Limb (tissue), 2 donors: ENCODE data around the gene NAMPT.
"Not testable (repeated sequence)": the region's sequence is repeated elsewhere in the genome, so short reads cannot be mapped to it uniquely, and the experiment has no call there.

Experiments
- DNase-seq, 2 donors: peaks; one replicate each; pipeline ENCODE4 v3.0.0-alpha.2; 2016; ENCODE audit errors: extremely low spot score in 2 of 2

Gene NAMPT

DNA sequence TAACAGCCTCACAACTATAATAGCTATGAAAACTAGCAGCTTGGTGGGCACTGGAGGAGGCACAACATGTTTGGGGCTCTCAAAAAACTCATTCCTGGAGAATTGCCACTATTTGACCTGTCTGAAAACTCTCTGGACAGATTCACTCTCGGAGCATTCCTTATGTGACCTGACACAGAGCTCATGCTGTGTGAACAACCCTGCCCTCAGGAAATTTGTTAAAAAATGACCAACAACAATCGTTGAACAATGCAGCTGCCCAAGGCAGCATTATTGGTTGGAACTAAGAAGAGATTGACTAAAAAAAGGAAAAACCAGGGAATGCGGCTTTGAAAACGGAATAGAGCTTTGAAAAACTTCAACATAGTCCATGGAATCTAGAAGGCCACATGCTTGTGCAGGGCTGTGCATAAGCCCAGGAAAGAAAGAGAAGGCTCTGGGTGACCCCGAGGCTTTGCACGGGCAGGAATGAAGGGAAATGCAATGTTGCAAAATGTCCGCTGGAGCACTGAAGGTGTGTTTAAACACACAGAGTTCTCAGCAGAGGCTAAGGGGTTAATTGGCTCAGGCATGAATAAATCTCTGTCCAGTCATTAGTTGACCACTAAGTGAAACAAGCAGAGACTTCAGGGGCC lies 52.8 kb downstream of the NAMPT start:
- no peak for DNase-seq

DNA sequence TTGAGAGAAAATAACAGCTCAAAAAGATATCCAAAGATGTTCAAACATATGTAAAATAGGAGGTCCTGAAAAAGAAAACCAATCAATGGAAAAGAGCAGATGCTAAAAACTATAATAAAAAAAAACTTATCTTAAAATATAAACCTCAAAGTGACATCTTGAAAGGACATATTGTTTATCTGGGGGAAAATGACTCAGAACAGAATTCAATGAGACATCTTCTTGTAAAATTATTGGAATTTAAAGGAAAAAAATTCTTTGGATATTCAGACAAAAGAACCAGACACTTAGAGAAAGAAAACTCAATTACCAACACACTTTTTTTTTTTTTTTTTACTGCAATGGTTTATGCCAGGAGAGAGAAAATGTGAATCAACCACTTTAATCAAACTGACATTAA lies 58.9 kb downstream of the NAMPT start:
- DNase-seq, result no peak

DNA sequence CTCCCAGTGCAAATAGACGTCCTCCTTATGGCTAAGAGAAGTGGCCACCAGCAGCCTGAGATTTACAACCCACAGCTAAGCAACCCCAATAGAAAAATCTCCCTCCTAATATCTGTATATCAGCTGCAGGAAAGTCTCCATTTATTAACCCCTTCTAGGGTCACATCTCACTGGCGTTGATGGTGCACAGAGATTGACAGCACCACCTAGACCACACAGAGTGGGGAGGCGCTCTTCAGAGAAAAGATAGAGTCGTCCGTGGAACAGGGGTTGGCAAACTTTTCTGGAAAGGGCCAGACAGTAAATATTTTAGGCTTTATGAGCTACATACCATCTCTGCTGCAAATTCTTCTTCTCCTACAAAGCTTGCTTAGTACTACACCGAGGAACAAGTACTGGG lies 60.0 kb downstream of the NAMPT start:
- DNase-seq, result no peak

- DNase-seq, result no peak
Observed at GRCh38 chr7:106223156-106223555, 61.6 kb downstream of the NAMPT start.

- no peak for DNase-seq
Observed at GRCh38 chr7:106222545-106222944, 62.2 kb downstream of the NAMPT start.

GRCh38 chr7:106220307-106220706 lies 64.5 kb downstream of the NAMPT start:
- DNase-seq, result no peak

DNA sequence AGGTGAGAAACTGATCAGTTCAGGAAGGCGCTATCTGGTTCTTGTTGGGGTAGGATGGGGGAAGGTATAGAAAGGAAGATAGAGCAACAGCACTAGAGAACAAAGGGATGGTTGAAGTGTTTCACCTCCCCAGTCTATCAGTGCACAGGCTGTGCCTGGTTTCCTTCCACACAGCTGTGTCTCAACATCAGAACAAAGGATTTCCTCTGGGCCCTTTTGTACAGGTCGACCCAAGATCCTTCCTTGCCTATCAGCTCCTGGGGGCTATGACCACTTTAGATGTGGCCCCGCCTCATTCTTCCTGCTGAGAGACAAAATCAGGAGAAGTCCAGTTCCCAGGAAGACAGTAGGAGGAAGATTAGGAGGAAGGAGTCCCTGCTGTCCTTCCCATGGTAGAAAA lies 65.6 kb downstream of the NAMPT start:
- DNase-seq, result no peak

DNA sequence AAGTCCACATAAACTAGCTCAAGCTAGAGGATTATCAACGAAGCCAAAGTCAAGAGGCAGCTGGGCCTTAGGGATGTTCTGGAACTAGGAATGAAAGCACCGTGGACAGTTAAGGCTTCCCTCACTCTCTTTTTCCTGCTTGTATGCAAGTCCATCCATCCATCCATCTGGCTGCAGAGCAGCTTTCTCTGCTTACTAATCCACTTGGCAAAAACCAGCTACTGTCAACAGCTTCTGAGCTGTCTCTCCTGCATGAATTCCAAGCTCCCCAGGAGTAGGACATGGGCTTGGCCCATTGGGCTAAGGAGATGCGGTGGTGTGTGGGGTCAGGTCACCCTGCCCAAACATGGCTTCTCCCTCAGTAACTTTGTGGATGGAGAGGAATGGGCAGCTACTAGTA lies 66.2 kb downstream of the NAMPT start:
- DNase-seq, result no peak

- no peak for DNase-seq
Observed at GRCh38 chr7:106216923-106217542, 67.8 kb downstream of the NAMPT start.

- no peak for DNase-seq
Observed at GRCh38 chr7:106216517-106216922, 68.3 kb downstream of the NAMPT start.

DNA sequence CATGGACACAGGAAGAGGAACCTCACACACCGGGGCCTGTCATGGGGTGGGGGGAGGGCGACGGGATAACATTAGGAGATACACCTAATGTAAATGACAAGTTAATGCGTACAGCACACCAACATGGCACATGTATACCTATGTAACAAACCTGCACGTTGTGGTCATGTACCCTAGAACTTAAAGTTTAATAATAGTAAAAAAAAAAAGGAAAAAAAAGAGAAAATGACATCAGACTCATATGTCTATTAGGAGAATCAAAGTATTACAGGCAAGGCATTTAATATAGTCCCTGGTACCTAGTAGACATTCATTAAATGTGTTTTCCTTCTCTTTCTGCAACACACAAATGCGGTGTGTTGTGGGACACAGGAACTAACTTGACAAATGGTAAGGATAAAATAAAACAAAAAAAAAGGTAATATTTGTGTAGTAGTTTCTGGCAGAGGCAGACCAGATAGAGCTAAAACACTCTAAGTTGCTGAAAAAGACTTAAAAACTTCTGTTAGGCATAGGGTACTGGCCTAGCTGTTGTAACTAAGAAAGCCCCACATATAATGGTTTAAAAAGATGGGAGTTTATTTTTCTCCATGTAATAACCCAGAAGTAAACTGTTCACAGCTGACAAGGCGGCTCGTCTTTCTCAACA lies 68.8 kb downstream of the NAMPT start:
- DNase-seq, result no peak

GRCh38 chr7:106208944-106209343 lies 75.8 kb downstream of the NAMPT start:
- not testable (repeated sequence) for DNase-seq

- DNase-seq, result no peak
Observed at GRCh38 chr7:106206826-106207541, 77.8 kb downstream of the NAMPT start.

GRCh38 chr7:106205621-106206222 lies 79.1 kb downstream of the NAMPT start:
- no peak for DNase-seq

DNA sequence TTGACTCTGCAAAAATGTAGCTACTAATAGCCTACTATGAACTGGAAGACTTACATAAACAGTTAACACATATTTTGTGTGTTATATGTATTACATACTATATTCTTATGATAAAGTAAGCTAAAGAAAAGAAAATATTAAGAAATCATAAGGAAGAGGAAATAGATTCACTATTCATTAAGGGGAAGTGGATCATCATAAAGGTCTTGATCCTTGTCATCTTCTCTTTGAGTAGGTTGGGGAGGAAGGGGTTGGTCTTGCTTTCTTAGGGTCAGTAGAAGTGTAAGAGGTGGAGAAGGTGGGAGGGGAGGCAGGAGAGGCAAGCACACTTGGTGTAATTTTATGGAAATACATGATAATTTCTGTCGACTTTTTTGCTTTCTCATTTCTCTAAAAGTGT lies 81.3 kb downstream of the NAMPT start:
- no peak for DNase-seq

GRCh38 chr7:106201164-106201563 lies 83.6 kb downstream of the NAMPT start:
- DNase-seq, result no peak

DNA sequence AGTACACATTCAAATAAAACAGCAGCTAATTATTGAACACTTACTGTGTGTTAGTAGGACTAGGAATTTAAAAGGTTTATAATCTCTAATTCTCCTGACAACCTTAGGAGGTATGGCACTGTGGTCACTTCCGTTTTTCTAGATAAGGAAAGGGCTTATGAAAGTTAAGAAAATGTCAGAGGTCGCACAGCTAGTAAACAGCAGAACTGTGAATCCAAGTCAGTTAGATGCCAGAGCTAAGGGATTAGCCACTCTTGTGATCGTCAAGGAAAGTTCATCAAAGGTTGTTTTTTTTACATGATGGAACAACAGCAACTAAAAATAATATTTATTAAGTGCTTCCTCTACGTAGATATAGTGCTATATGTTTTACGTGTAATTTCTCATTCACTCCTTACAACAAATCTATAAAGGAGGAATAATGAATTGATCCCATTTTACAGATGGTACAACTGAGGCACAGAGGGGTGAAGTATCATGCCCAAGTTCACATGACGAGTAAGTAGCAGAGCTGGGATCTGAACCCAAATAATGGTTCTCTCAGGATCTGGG lies 84.9 kb downstream of the NAMPT start:
- no peak for DNase-seq

GRCh38 chr7:106199024-106199423 lies 85.8 kb downstream of the NAMPT start:
- no peak for DNase-seq
